ENCODE results near the gene EPX.

Gene EPX

GRCh38 chr17:58229384-58229783 lies 36.9 kb downstream of the EPX start:
- no peak for DNase-seq (ENCODE audit: low read depth)

DNA sequence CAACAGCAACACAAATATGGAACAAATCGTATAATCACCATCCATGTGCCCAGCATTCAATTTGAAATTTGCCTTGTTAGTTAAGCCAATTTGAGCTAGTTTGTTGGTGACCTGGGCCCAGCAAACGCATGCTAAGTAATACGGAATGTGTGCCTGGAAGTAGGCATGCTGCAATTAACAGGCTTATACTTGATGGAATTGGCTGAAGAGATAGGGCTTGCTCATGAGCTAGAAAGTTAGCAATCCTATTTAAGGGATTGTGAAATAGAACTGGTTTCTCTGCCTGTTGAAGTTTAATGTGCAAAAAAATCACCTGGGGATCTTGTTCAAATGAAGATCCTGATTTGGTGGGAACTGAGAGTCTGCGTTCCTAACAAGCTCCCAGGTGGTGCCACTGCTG lies 37.4 kb downstream of the EPX start:
- DNase-seq (ENCODE audit: low read depth): no peak

- DNase-seq (ENCODE audit: low read depth): no peak
Measured at GRCh38 chr17:58231641-58232040, 39.1 kb downstream of the EPX start.

GRCh38 chr17:58232707-58233156 lies 40.2 kb downstream of the EPX start:
- no peak for DNase-seq (ENCODE audit: low read depth)

DNA sequence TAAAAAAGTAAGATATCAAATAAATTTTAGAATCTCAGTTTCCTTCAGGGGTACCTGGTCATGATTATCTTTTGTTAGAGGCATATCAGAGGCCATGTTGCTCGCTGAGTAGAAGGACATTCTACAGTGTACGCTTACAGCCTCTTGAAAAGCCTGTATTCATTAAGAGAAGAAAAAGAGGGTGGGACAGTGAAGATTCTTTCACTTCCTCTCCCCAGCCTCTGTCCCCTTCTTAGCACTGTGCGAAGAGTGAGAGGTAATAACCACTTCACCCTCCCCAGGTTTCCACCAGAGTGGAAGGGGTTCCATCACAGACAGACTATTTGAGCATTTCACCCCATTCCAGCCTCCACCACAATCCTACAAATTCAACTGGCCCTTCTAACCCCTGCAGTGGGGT lies 41.0 kb downstream of the EPX start:
- DNase-seq (ENCODE audit: low read depth): no peak

- DNase-seq (ENCODE audit: low read depth): no peak
Measured at GRCh38 chr17:58234512-58234911, 42.0 kb downstream of the EPX start.

GRCh38 chr17:58235821-58236220 lies 43.3 kb downstream of the EPX start:
- no peak for DNase-seq (ENCODE audit: low read depth)

- DNase-seq (ENCODE audit: low read depth): no peak
Measured at GRCh38 chr17:58236394-58236793, 43.9 kb downstream of the EPX start.

- no peak for DNase-seq (ENCODE audit: low read depth)
Measured at GRCh38 chr17:58238147-58238634, 45.7 kb downstream of the EPX start, which contains the start of gene LPO. Gene LPO, plus strand, starts transcription at chr17:58238584. Its CDS starts 4,396 bp downstream, at chr17:58242980.

DNA sequence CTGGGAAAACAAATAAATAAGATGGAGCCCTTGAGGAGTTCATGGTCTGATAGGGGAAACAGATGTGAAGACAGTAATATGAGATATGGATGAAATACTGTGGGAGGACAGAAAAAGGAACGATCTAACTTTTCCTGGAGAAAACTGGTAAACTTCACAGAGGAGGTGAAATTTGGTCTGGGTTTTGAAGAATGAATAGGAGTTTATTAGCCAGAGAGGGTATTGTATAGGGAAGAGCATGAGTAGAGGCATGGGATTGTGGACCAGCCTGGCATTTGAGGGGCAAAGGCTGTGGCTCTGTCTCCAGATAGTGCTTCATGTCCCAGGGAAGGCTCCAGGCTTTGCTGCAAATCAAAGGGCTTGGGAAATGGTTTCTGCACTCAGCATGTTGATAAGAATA lies 47.5 kb downstream of the EPX start:
- DNase-seq (ENCODE audit: low read depth): no peak

DNA sequence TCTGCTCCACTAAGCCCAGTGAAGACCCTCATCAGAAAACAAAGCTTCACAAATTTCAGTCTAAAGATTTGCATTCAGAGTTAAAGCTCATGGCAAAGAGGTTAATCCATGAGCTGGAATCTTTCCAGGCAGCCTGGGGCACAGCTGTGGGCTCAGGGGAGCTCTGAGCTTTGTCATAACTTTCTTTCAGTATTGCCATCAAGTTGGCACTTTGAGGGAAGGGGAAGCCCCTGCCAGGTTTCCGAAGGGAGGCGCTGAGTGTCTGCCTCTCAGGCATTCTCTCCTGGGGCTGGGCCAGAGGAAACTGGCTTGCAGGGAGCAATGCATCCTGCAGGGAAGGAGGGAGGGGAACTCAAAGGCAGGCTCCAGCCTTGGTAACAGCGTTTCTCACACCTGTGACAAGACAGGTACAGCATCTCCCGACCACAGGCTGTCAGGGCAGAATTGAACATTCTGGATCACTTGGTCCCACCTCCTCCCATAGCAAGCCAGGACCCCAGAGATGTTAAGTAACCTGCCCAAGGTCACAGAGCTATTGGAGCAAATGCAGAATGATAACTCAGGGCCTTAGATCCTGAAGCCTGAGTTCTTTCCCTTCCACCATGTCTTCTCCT lies 49.8 kb downstream of the EPX start:
- no peak for DNase-seq (ENCODE audit: low read depth)

- no peak for DNase-seq (ENCODE audit: low read depth)
Measured at GRCh38 chr17:58244963-58245362, 52.4 kb downstream of the EPX start.

- DNase-seq (ENCODE audit: low read depth): no peak
Measured at GRCh38 chr17:58245428-58246103, 53.0 kb downstream of the EPX start.

DNA sequence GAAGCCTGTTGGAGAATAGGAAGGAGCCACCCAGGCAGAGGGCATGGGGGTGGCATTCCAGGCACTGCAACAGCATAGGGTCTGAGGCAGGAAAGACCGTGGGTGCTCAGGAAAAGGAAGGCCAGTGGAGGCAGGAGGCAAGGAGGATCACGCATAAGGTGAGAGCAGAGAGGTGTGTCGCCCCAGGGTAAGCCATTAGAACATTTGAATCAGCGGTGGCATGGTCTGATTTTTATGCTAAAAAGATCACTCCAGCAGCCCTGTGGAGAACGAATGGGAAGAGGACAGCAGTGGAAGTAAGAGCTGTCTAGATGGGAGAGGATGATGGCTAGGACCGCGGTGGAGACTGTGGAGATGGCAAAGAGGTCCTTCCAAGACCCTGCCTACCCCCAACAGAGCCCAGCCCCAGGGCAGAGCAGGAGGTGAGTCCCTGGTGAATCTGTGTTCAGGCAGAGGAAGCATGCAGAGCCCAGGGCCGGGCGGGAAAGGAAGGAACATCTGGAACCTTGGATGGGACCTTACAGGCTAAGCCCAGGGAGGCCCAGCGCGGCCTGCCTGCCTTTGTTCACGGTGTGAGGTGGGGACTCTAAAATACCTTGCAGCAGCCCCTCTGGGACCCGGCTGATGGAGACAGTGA lies 53.7 kb downstream of the EPX start:
- no peak for DNase-seq (ENCODE audit: low read depth)

DNA sequence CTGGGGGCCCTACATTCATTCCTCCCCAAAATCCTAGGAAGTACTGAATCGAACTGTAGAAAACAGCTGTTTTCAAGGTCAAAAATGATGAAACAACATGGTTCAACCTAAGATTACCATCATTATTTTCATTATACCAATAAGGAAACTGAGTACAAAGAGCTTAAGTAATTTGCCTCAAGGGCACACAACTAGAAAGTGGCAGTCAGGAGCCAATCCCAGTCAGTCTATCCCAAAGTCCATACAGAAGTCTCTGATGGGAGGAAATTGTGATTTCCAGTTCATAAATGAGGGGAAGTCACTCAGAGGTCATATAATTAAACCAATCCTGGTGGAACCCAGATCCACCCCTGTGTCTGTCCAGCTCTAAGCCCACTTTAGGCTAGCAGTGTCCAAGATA lies 54.3 kb downstream of the EPX start:
- DNase-seq (ENCODE audit: low read depth): no peak

GRCh38 chr17:58247511-58248363 lies 55.2 kb downstream of the EPX start:
- DNase-seq (ENCODE audit: low read depth): no peak

DNA sequence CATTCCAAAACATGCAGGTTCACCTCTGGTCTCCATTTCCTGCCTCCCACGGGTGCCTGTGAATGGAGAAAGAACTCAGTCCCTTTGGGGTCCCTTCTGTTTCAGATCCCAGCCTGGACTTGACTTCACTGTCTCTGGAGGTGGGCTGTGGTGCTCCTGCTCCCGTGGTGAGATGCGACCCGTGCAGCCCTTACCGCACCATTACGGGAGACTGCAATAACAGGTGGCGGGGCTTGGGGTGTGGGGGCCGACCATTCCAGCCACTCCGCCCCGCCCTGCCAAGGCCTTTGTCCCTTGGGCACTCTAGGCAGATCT lies 56.4 kb downstream of the EPX start:
- DNase-seq (ENCODE audit: low read depth): no peak

DNA sequence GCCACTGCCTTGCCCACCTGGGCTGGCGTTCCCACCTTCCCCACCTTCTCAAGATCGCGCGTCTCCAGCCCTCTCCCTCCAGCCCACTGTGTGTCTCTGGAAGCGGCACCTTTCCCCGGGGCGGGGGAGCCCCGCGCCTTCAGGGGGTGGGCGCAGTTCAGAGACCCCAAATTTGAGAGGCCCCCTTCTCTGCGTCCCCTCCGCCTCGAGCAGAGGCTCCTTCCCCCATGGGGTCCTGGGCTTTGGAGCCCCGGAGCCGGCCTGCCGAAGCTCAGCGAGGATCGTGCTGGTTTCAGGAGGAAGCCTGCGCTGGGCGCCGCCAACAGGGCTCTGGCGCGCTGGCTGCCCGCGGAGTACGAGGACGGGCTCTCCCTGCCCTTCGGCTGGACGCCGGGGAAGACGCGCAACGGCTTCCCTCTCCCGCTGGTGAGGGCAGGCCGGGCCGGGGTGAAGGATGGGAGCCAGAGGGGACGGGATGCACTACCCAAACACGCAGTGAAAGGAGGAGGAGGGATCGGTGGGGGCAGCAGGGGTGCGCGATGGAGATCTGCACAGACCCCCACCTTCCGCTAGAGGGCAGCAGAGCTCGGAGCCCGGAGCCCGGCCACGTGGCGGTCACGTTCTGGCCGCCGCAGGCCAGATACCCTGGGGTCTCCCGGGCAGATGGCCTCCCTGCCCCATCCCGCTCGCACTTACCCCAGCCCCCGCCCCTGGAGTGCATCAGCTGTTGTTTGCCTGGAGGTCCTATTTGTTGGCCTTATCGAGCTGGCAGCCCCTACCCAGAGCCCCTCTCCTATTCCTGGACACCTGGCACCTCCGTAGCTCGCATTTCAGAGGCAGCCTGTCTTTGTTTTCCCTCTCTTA lies 57.0 kb downstream of the EPX start:
- DNase-seq (ENCODE audit: low read depth): peak; percentile 65

- no peak for DNase-seq (ENCODE audit: low read depth)
Measured at GRCh38 chr17:58250344-58251011, 58.0 kb downstream of the EPX start.

- no peak for DNase-seq (ENCODE audit: low read depth)
Measured at GRCh38 chr17:58252141-58252540, 59.6 kb downstream of the EPX start.

- DNase-seq (ENCODE audit: low read depth): no peak
Measured at GRCh38 chr17:58253082-58253481, 60.6 kb downstream of the EPX start.

All from activated T-cell treated with anti-CD3 and anti-CD28 coated beads for 1 hour (primary cell).